Activated CD4-positive, alpha-beta T cell treated with anti-CD3 and anti-CD28 coated beads, Interleukin-2, Interleukin-4, amounts not matched to agents 100 ng/mL and 50 ng/mL, durations not matched to agents 16 hours and 8 hours (primary cell): ENCODE data around the gene DGKI.
"Not testable (repeated sequence)": the region's sequence is repeated elsewhere in the genome, so short reads cannot be mapped to it uniquely, and the experiment has no call there.

ENCODE experiments used
- DNase-seq: peaks from one replicate; pipeline ENCODE4 v3.0.0-alpha.2; 2020; ENCODE audit warnings: low spot score

DGKI gene

DNA sequence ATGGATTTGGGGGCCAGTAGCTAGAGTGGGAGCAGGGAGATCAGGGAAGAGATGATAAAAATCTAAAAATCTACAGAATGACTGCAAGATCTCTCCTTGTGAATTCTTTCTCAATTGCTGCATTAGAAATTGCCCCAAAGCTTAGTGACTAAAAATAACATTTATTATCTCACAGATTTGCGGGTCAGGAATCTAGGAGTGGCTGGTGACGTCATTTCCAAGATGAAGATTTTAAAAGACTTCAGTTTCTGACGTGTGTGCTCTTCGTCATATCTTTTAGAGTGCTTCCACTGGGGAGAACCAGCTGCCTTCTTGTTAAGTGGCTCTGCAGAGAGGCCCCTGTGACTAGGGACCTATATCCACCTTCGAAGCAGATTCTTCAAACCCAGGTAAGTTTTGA is 112.6 kb downstream of the DGKI start:
- no peak for DNase-seq

GRCh38 chr7:137732168-137732567 is 114.6 kb downstream of the DGKI start:
- DNase-seq, result no peak

GRCh38 chr7:137731436-137731835 is 115.3 kb downstream of the DGKI start:
- no peak for DNase-seq

- DNase-seq, result no peak
Measured at GRCh38 chr7:137728426-137728825, 118.3 kb downstream of the DGKI start.

GRCh38 chr7:137727413-137727812 is 119.4 kb downstream of the DGKI start:
- no peak for DNase-seq

- no peak for DNase-seq
Measured at GRCh38 chr7:137718355-137718754, 128.4 kb downstream of the DGKI start.

DNA sequence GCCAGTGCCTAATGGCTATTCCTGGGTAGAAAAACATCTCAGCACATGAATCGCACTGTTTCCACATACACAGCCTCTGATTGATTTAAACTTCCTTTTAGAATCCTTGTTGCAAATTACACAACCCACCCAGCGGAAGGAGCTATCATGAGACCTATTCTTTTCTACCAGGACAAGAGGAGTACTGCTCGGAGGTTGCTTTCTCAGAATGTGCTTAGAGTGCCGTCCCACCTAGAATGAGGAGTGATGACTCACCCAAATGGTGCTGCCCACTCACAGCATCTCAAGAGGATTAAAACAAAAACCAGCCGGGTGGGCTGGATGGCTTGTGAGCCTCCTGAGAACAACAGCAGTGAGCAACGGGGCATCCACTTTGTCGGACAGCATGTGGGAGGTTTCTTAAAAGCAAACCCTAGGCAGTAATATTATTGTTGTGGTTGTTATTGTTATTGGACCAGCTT is 128.9 kb downstream of the DGKI start:
- no peak for DNase-seq

DNA sequence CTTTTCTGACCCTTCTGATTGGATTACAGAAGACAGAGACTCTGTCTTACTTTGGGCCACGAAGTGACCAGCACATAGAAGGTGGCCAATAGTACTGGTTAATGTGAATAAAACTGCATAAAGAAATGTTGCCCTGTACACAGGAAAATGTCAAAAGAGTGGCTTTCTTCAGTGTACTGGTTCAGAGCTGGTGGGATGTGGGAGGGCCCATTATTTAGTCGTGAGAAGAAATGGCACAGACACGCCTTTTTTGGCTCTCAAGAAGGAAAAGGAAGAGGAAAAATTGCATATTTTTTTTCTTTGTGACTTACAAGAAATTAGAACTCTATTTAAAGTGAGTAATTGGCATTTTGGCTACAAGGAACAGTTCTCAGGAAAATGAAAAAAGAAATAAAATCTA is 129.7 kb downstream of the DGKI start:
- DNase-seq, result no peak

DNA sequence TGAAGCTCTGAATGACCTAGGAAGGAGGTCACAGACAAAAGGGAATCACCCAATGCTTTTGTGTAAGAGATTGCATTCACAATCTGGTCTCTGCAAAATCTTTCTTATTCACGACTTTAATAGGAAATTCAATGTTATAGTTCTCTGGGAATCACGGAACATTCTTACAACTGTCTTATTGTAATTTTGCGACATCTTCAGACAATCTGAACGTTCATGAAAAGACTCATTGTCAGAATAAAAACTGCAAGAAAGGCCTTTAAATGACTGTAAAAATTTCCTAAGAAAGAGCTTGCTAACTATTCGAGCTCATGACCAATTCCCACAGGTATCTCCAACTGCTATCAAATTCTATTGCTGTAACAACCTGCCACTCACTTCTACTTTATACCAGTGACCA is 130.7 kb downstream of the DGKI start:
- DNase-seq, result no peak

DNA sequence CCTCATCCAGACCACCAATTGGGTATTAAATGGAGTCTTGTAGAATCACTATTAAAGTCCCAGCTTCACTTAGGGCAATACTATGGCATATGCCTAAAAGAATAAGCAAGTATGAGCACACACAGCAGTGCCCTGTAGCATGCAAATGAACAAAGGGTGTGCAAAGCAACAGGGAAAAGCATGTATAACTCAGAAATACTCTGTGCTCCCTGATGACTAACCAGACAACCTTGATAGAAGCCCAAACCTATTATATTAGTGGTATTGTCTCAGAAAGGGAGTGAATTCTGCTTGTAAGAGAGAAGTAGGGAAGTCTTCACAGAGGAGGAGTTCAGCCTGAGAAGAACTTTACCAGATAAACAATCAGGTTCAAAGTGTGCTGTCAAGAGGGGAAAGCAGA is 131.2 kb downstream of the DGKI start:
- DNase-seq, result no peak

DNA sequence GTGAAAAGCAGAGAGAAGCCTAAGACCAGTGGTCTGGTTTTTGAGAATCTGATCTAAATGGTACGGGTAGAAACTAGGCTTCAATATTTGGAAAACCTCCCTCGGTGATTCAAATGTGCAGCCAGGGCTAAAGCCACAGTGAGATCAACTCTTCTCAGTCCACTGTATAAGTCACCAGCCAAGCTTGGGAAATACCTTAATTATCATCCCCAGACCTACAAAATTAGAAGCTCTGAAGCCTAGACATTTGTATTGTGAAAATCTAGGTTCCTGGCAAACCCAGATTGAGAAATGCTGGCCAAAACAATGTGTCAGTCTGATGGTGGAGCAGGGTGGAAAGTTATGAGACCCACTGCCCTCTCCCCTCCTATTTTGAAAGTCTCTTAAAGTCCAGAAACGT is 131.7 kb downstream of the DGKI start:
- no peak for DNase-seq

- not testable (repeated sequence) for DNase-seq
Measured at GRCh38 chr7:137706330-137706729, 140.4 kb downstream of the DGKI start.

DNA sequence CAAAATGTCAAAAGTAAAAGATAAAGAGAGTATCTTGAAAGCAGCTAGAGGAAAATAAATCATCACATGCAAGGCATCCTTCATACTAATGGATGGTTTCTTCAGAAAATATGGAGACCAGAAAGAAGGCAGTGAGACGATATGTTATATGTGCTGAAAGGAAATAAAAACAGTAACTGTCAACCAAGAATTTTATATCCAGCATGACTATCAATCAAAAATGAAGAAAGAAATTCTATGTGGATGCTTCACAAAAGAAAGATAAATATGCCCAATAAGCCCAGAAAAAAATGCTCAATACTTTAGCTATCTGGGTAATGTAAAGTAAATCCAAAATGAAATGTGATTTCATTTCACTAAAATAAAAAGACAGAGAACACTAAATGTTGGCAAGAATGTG is 142.1 kb downstream of the DGKI start:
- DNase-seq, result no peak

GRCh38 chr7:137703291-137704010 is 143.3 kb downstream of the DGKI start:
- no peak for DNase-seq

- DNase-seq, result no peak
Measured at GRCh38 chr7:137696988-137697387, 149.8 kb downstream of the DGKI start.

DNA sequence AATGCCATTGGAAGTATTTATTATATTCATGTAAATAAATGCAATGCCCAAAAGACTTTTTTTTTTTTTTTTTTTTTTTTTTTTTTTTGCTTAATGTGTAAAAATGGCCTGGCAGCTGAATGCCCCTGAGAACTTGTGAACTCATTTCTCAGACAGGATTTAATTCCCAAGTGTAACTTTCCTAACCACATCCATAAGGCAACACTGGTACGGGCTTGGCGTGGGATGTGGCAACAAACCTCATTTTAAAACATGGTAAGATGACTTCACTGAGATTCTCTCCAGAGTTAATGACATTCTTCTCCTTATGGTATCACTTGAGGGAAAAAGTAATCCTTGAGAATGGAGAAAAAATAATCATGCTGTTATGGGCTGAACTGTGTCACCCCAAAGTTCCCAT is 150.4 kb downstream of the DGKI start:
- no peak for DNase-seq

DNA sequence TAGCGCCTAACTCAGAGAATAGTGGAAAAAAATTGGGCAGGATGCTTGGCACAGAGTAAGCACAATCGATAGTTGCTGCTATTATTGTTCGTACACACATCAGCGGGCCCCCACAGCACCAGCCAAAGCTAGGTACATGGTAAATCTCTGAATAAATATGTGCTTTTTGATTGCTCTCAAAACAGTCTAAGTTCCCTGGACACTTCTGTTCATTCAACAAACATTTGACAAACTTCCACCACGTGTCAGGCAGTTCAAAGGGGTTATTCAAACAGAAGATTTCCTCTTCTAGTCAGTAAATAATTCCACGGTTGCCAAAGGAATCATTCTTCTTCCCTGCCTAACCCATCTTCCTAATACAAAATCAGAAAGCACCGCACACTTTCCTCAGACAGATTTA is 150.8 kb downstream of the DGKI start:
- DNase-seq, result no peak

DNA sequence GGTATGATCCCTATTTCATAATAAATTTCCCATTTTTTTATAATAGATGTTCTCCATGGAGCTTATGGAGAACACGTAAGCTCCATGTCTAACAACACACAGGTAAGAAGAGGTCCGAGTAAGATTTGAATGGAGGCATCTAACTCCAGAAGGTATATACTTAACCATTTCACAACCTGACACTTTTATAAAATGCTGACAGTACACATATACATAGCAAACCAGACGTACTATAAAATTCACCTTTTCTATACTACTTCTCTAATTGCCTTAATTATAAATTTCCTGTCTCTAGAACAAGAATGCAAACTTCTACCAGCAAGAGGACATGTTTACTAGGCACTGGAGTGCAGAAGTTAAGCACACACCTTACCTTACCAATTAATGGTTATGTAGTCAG is 151.3 kb downstream of the DGKI start:
- no peak for DNase-seq

GRCh38 chr7:137694405-137694804 is 152.4 kb downstream of the DGKI start:
- DNase-seq, result peak; percentile 7

- no peak for DNase-seq
Measured at GRCh38 chr7:137692399-137692798, 154.4 kb downstream of the DGKI start.

DNA sequence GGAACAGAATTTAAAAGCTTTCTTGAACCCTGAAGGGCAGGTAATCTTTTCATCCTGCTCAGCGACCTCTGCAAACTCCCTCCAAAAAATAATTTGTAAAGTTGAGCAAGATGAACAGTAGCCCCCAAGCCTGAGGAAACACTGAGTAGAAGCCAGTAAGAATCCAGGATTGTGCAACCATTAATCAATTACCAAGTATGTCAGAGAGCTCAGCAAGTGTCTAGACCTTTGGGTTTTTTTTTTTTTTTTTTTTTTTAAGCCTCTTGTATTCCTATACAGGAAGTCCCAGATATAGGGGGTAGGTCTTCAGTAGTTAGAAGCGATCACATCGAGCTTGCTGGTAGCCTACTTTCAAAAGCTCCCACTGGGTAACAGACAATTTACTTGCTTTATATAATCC is 155.2 kb downstream of the DGKI start:
- no peak for DNase-seq

DNA sequence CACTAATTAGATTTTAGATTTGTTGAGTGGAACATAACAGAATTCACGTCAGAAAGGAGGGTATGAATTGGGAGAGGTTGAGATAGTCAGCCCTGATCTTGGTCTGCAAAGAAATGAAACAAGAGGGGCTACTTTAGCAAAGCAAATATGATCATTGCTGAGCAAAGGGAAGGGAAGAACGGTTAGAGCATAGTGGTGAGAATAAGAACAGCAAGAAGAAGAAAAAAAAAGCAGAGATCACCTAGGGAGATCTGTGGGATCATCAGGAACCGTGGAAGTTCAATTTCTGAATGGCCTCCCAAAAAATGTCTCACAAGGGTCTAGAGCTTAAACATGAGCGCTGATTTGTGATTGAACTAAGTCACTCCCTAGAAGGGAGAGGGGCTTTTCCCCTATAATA is 156.1 kb downstream of the DGKI start:
- DNase-seq, result no peak

GRCh38 chr7:137689761-137690160 is 157.0 kb downstream of the DGKI start:
- DNase-seq, result no peak

DNA sequence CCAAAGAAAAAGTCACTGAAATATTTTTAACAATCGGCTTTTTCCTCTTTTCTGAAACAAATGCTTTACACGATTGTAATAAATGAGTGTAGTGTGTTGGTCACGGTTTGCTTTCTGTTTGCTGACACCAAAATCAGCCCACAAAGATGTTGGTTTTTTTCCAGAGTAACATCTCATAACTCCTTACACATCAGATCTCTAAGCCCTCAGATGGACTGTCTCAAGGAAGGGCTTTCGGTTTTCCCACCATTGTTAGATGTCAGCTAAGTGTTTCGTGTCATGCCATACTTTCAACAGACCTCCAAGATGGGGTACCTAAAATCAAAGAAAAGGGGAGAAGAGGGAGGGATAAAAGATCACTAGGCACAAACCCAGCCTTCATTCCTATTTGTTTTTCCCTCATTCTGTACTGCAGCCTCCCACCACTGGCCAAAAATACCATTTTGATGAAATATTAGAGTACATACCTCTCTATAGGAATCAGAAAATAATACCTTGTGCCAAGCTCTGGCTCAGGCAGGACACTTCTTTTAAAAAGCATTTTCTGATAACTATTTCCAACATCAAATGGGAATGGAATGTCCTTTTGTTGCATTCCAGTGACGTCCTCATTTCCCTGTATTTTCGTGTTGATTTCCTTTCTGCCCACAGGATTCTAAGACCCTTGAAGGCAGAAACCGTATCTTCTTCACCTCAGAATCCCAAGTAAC is 159.1 kb downstream of the DGKI start:
- no peak for DNase-seq
